Stimulated activated memory B cell treated with anti-CD40 and anti-IgM and Interleukin-4, amounts not matched to agents 10 μg/mL and 1 μg/mL and 100 μg/mL, for 72 hours (primary cell): ENCODE data around the gene PRMT7.

Experiments
- ATAC-seq: fragments of 150-1000 bp; cut with Tn5 transposase; 2 replicates; pipeline ENCODE4 v1.10.0; 2021
- H3K27ac Mint-ChIP-seq: one replicate; pipeline ENCODE4 v1.8.0; 2022; ENCODE audit warnings: mild to moderate bottlenecking, mixed read lengths
- H3K27me3 Mint-ChIP-seq: one replicate; pipeline ENCODE4 v1.8.0; 2022; ENCODE audit warnings: mixed read lengths
- H3K36me3 Mint-ChIP-seq: one replicate; pipeline ENCODE4 v1.8.0; 2022; ENCODE audit warnings: mixed read lengths
- H3K4me1 Mint-ChIP-seq: one replicate; pipeline ENCODE4 v1.8.0; 2022; ENCODE audit warnings: mixed read lengths
- H3K4me3 Mint-ChIP-seq: one replicate; pipeline ENCODE4 v1.8.0; 2022; ENCODE audit warnings: mild to moderate bottlenecking, moderate library complexity, mixed read lengths
- H3K9me3 Mint-ChIP-seq: one replicate; pipeline ENCODE4 v1.8.0; 2022; ENCODE audit warnings: mixed read lengths

The PRMT7 gene

DNA sequence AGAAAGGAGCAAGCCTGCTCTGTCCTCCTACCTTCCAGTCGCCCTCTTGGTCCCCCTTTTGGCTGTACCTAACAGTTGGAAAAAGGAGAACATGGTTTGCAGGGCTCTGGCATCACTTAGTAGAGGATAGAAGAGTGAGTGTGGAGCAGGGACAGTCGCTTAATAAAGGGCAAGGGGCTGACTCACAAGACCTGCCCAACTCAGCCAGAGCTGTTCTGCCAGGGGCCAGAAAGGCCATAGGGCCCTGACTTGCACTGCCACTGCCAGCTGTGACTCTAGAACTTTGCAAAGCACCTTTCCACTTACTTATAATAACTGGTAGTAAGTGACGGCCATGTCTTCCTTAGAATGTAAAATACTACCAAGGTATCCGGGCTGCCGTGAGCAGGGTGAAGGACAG, 13.5 kb downstream of the PRMT7 start:
- H3K4me3 Mint-ChIP-seq, result no peak overlapping the region
- peaks cover 11% of the 10 kb centered on the region for H3K4me1 Mint-ChIP-seq
- no peak for ATAC-seq
- H3K27me3 Mint-ChIP-seq, result no peaks in the 10 kb centered on the region
- H3K9me3 Mint-ChIP-seq, result no peaks in the 10 kb centered on the region
- H3K36me3 Mint-ChIP-seq, result peaks cover 30% of the 10 kb centered on the region
- no peak overlapping the region for H3K27ac Mint-ChIP-seq

DNA sequence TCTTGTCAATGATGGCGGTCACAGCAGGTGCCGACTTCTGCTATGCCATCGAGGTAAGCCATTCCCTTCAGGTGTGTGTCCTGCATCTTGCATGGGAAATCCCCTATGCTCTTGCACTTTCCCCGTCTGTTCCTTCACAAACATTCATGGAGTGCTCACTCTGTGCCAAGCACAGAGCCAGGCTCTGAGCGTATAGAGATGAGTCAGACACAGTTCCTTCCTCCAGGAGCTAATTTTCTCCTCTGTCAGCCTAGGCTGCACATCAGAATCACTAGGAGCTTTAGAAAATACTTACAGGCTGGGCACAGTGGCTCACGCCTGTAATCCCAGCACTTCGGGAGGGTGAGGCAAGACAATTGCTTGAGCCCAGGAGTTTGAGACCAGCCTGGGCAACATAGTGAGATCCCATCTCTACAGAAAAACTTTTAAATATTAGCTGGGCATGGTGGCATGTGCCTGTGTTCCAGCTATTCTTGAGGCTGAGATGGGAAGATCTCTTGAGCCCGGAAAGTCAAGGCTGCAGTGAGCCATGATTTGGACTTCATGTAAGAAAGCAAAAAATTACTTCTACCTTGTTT, 14.1 kb downstream of the PRMT7 start:
- peaks cover 27% of the 10 kb centered on the region for H3K36me3 Mint-ChIP-seq
- no peaks in the 10 kb centered on the region for H3K9me3 Mint-ChIP-seq
- no peak for ATAC-seq
- no peak overlapping the region for H3K4me3 Mint-ChIP-seq
- no peaks in the 10 kb centered on the region for H3K27me3 Mint-ChIP-seq
- no peak overlapping the region for H3K27ac Mint-ChIP-seq
- H3K4me1 Mint-ChIP-seq, result peaks cover 9% of the 10 kb centered on the region

DNA sequence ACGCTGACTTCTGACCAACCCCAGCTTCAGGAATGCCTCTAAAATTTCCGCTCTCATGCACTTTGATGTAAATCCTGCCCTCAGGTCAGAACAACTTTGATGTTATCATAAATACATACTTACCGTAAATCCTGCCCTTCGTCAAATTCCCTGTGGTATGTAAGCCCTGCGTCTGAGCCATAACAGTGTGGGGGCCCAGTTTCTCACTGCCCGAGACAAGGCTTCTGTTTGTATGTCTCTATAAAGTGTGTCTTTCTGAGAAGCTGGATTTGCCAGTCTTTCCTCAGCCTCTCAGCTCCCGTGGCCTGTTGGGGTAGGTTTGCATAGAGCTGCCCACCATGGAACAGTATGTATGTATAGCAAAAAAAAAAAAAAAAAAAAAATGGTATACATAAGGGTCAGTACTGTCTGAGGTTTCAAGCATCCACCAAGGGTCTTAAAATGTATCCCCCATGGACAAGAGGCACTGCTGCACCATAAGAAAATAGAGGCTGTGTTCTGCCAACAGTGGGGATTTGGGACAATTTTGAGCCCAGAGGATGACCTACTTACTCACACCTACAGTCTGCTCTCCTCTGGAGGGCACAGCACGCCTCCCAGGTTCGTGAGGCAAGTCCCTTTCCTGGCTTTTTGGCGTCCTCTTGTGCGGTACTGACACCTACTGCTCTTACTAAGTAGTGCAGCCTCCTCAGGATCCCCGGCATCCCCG, 17.5 kb downstream of the PRMT7 start:
- Mint-ChIP-seq H3K36me3 (peaks cover 43% of the 10 kb centered on the region), H3K27me3 (no peaks in the 10 kb centered on the region), H3K4me1 (peaks cover 19% of the 10 kb centered on the region), H3K9me3 (no peaks in the 10 kb centered on the region), H3K4me3 (no peak overlapping the region), H3K27ac (peak overlapping the region; percentile 33)
- peak; percentile 92 for ATAC-seq

DNA sequence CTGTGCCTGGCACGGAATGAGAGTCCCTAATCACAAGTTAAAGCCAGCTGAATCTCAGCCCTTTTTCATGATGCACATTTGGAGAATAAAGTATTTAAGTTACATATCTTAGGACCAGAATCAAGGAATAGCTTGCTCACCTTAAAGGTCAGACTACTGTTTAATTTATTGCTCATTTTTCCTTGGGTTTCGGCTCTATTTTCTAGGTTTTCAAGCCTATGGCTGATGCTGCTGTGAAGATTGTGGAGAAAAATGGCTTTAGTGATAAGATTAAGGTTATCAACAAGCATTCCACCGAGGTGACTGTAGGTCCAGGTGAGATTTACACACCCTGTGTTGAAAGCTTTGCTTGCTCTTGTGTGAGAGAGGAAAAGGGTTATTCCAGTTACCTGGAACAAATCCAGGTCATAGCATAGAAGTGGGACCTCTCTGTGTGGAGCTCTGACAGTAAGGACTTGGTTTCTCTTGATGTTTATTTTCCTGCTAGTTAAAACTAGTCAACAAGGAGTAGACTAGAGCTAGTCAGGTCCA, 18.1 kb downstream of the PRMT7 start:
- H3K27ac Mint-ChIP-seq, result no peak overlapping the region
- peaks cover 40% of the 10 kb centered on the region for H3K36me3 Mint-ChIP-seq
- no peak overlapping the region for H3K4me3 Mint-ChIP-seq
- no peaks in the 10 kb centered on the region for H3K27me3 Mint-ChIP-seq
- no peaks in the 10 kb centered on the region for H3K9me3 Mint-ChIP-seq
- no peak for ATAC-seq
- peaks cover 19% of the 10 kb centered on the region for H3K4me1 Mint-ChIP-seq

DNA sequence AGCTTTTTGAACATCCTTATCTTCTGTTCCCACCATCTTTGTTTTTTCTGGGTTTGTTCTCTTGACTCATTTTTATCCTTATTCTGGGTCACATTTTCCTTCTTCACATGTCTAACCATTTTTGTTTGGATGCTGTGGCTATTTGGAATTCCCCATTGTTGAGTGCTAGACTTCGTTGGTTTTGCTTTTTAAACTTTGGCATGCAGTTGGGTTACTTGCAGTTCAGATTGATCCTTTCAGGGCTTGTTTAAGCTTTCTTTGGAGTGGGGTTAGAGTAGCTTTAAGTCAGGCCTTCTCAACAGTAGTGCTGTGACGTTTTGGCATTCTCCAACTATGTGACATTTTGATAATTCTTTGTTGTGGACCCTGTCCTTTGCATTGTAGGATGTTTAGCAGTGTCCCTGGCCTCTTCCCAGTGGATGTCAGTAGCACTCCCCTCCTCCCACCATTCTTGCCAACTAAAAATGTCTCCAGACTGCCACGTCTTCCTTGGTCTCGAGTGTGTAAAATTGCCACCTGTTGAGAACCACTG, 21.1 kb downstream of the PRMT7 start:
- ATAC-seq, result no peak
- Mint-ChIP-seq H3K27ac (no peak overlapping the region), H3K4me1 (peaks cover 19% of the 10 kb centered on the region), H3K27me3 (no peaks in the 10 kb centered on the region), H3K4me3 (no peak overlapping the region), H3K36me3 (peaks cover 49% of the 10 kb centered on the region), H3K9me3 (no peaks in the 10 kb centered on the region)

GRCh38 chr16:68332411-68333121, 21.7 kb downstream of the PRMT7 start:
- no peaks in the 10 kb centered on the region for H3K9me3 Mint-ChIP-seq
- H3K36me3 Mint-ChIP-seq, result peaks cover 50% of the 10 kb centered on the region
- H3K4me1 Mint-ChIP-seq, result peaks cover 19% of the 10 kb centered on the region
- no peak for ATAC-seq
- no peak overlapping the region for H3K4me3 Mint-ChIP-seq
- H3K27ac Mint-ChIP-seq, result no peak overlapping the region
- no peaks in the 10 kb centered on the region for H3K27me3 Mint-ChIP-seq

GRCh38 chr16:68335175-68335574, 24.4 kb downstream of the PRMT7 start:
- ATAC-seq, result no peak
- no peak overlapping the region for H3K27ac Mint-ChIP-seq
- peaks cover 10% of the 10 kb centered on the region for H3K4me1 Mint-ChIP-seq
- peaks cover 70% of the 10 kb centered on the region for H3K36me3 Mint-ChIP-seq
- no peak overlapping the region for H3K4me3 Mint-ChIP-seq
- H3K27me3 Mint-ChIP-seq, result no peaks in the 10 kb centered on the region
- no peaks in the 10 kb centered on the region for H3K9me3 Mint-ChIP-seq

GRCh38 chr16:68338326-68339119, 27.7 kb downstream of the PRMT7 start:
- Mint-ChIP-seq H3K4me1 (no peaks in the 10 kb centered on the region), H3K36me3 (peaks cover 74% of the 10 kb centered on the region), H3K9me3 (no peaks in the 10 kb centered on the region), H3K27me3 (no peaks in the 10 kb centered on the region), H3K27ac (no peak overlapping the region), H3K4me3 (no peak overlapping the region)
- ATAC-seq, result no peak

GRCh38 chr16:68339214-68339613, 28.4 kb downstream of the PRMT7 start:
- Mint-ChIP-seq H3K4me3 (no peak overlapping the region), H3K4me1 (no peaks in the 10 kb centered on the region), H3K27me3 (no peaks in the 10 kb centered on the region), H3K36me3 (peaks cover 74% of the 10 kb centered on the region), H3K9me3 (no peaks in the 10 kb centered on the region), H3K27ac (no peak overlapping the region)
- ATAC-seq, result no peak

DNA sequence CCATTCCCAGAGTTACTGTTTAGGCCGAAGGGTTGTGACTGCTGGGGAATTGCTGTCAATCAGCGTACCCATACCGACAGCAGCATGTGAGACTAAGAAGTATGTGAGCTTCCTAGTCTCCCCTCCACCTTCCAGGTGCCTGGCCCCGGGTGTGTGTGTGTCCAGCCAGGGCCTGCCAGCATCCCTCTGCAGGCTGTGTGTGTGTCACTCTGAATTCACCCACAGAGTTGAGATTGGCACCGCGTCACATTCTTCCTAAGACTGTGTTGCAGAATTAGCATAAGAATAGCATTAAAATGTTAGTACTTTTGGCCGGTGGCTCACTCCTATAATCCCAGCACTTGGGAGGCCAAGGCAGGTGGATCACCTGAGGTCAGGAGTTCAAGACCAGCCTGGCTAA, 31.8 kb downstream of the PRMT7 start:
- no peak for ATAC-seq

GRCh38 chr16:68343137-68343536, 32.3 kb downstream of the PRMT7 start:
- H3K27ac Mint-ChIP-seq, result no peak overlapping the region

More for the DNA sequence above, 31.8 kb downstream of the PRMT7 start:
- H3K4me3 Mint-ChIP-seq, result no peak overlapping the region
- no peaks in the 10 kb centered on the region for H3K27me3 Mint-ChIP-seq
- peaks cover 82% of the 10 kb centered on the region for H3K36me3 Mint-ChIP-seq
- H3K9me3 Mint-ChIP-seq, result no peaks in the 10 kb centered on the region
- no peaks in the 10 kb centered on the region for H3K4me1 Mint-ChIP-seq
- no peak overlapping the region for H3K27ac Mint-ChIP-seq

GRCh38 chr16:68344252-68344651, 33.4 kb downstream of the PRMT7 start:
- no peaks in the 10 kb centered on the region for H3K27me3 Mint-ChIP-seq
- H3K4me1 Mint-ChIP-seq, result no peaks in the 10 kb centered on the region
- H3K36me3 Mint-ChIP-seq, result peaks cover 81% of the 10 kb centered on the region
- no peaks in the 10 kb centered on the region for H3K9me3 Mint-ChIP-seq
- no peak overlapping the region for H3K27ac Mint-ChIP-seq
- ATAC-seq, result no peak
- H3K4me3 Mint-ChIP-seq, result no peak overlapping the region

More at GRCh38 chr16:68343137-68343536, 32.3 kb downstream of the PRMT7 start:
- Mint-ChIP-seq H3K4me3 (no peak overlapping the region), H3K4me1 (no peaks in the 10 kb centered on the region), H3K36me3 (peaks cover 82% of the 10 kb centered on the region), H3K9me3 (no peaks in the 10 kb centered on the region), H3K27me3 (no peaks in the 10 kb centered on the region)
- ATAC-seq, result no peak

GRCh38 chr16:68345351-68345810, 34.6 kb downstream of the PRMT7 start:
- no peak for ATAC-seq
- no peaks in the 10 kb centered on the region for H3K9me3 Mint-ChIP-seq
- no peaks in the 10 kb centered on the region for H3K27me3 Mint-ChIP-seq
- peaks cover 78% of the 10 kb centered on the region for H3K36me3 Mint-ChIP-seq
- no peak overlapping the region for H3K4me3 Mint-ChIP-seq
- H3K4me1 Mint-ChIP-seq, result no peaks in the 10 kb centered on the region
- H3K27ac Mint-ChIP-seq, result no peak overlapping the region

DNA sequence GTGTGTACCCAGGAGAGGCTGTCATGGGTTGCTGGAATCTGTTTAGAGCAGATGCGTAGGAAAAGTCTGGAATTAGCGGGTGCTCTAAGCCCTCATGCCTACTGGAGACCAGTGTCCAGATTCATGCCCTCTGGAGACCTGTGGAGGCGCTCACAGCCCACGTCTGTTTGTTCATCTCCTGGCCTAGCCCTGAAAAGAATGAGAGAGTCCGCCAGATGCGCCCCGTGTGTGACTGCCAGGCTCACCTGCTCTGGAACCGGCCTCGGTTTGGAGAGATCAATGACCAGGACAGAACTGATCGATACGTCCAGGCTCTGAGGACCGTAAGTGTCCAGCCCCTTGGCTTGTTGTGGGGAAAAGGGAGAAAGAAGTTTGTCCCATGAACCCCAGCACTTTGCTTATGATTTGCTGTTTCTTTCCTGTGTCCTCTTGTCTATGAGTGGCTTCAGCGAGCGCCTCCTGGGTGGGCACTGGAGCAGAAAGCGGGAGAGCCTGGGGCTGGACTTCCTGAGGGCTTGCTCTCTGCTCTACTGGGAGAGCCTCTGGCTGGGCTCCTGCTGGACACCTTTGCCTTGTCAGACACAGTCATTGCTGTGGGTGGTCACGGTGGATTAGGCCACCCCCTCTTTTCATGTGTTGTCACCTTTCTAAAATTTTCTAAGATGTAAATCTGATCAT, 35.3 kb downstream of the PRMT7 start:
- no peaks in the 10 kb centered on the region for H3K9me3 Mint-ChIP-seq
- no peak overlapping the region for H3K4me3 Mint-ChIP-seq
- no peaks in the 10 kb centered on the region for H3K27me3 Mint-ChIP-seq
- H3K4me1 Mint-ChIP-seq, result no peaks in the 10 kb centered on the region
- H3K27ac Mint-ChIP-seq, result peak overlapping the region; percentile 22
- ATAC-seq, result no peak
- peaks cover 77% of the 10 kb centered on the region for H3K36me3 Mint-ChIP-seq
